Measurements from ENCODE around the gene SERINC2. TPM values are rescaled to one million over a fixed set of nuclear protein-coding genes. Genes with fewer than 3 reads are reported as not detected.
A peak's percentile ranks its signal among the peaks of the same experiment; 100 is the strongest.

Gene SERINC2
- total and polyA plus RNA-seq, 2 of the 4 experiments (the other 2 are of a cell fraction): 2.0 to 59.5 TPM

DNA sequence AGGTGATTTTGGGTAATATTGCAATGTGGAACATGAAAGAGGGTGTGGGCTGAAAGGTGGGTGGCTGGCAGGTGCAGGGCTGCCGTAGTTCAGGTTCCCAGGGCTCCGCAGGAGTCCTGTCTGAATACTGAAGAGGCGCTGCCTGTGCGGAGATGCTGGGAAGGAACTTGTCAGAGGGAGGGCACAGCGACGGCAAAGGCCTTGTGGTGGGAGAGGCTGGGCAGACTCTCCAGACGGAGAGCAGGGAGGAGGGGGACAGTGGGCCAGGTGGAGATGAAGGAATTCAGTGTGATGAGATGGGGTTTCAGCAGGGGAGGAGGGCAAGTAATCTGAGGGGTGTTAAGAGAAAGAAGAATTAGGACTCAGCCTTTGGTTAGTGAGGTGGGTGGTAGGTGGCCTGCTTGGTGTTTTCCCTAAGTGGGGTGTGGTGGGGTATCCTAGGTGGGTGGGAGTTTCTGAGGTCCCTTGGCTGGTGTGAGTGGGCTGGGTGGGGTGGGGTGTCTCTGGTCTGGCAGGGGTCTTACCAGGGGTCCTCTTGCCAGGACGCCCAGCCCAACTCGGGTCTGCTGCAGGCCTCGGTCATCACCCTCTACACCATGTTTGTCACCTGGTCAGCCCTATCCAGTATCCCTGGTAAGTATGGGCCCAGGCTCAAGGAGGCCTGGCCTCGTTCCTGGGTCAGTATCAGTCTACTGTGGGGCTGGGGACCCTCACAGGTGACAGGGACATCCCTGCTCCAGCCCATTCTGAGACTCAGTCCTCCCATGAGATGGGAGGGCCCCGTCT is 15.6 kb downstream of the SERINC2 start:
- Histone ChIP-seq H3K14ac (replicated peaks; ENCODE audit: low read depth, low read length) (no peak overlapping the region), H3K9me1 (ENCODE audit: insufficient read depth, low read length) (peaks cover 9% of the 10 kb centered on the region), H2AK5ac (ENCODE audit: low read depth, low read length) (no peak overlapping the region), H4K8ac (ENCODE audit: low read depth in 2 of 2, low read length in 2 of 2) (no peak overlapping the region), H3K56ac (ENCODE audit: extremely low read depth, insufficient read depth, low read length) (no peak overlapping the region), H3K4me1 (ENCODE audit: control insufficient read depth, insufficient read depth, low read length) (no peaks in the 10 kb centered on the region), H3K79me1 (ENCODE audit: low read depth in 1 of 2, low read length in 2 of 2) (peaks cover 0 to 22% of the 10 kb centered on the region in 2 experiments; a peak in 1 of 4 replicates), H3K4me2 (ENCODE audit: low read depth, low read length) (no peak overlapping the region), H4K20me1 (ENCODE audit: insufficient read depth, low read length) (peaks cover 16% of the 10 kb centered on the region), H2AFZ (replicated peaks; ENCODE audit: low read length, poor library complexity) (no peak overlapping the region), H2BK5ac (ENCODE audit: low read depth, low read length, poor library complexity, severe bottlenecking) (no peak overlapping the region), H3K23ac (ENCODE audit: low read depth, low read length) (no peak overlapping the region), H2BK15ac (ENCODE audit: low read depth, low read length) (no peak overlapping the region), H2BK120ac (ENCODE audit: low read depth, low read length) (no peak overlapping the region), H3K4me3 (ENCODE audit: insufficient read depth, low read depth, low read length) (no peak overlapping the region), H3K36me3 (ENCODE audit: control insufficient read depth, insufficient read depth, low read length) (peaks cover 43% of the 10 kb centered on the region), H3K18ac (ENCODE audit: low read depth, low read length) (no peak overlapping the region), H4K91ac (ENCODE audit: insufficient read depth, low read depth, low read length) (no peak overlapping the region), H2AK9ac (replicated peaks; ENCODE audit: low read depth, low read length, poor library complexity) (peak overlapping the region; percentile 50), H3K27ac (ENCODE audit: insufficient read depth, low read length) (no peak overlapping the region), H3K9ac (ENCODE audit: low read depth, low read length) (no peak overlapping the region), H3K9me3 (ENCODE audit: control insufficient read depth, insufficient read depth, low read length) (no peaks in the 10 kb centered on the region), H4K5ac (ENCODE audit: low read depth, low read length) (no peak overlapping the region), H3K27me3 (ENCODE audit: control insufficient read depth, insufficient read depth, low read length) (no peaks in the 10 kb centered on the region), H3K4ac (ENCODE audit: low read depth, low read length) (no peak overlapping the region), H2BK20ac (ENCODE audit: low read depth, low read length) (no peak overlapping the region)
- DNase-seq (no peak), ATAC-seq (ENCODE audit: low read depth) (no peak)
- WGBS, 2 experiments (ENCODE audit: extremely low coverage in 2 of 2, insufficient read length in 1 of 2): 100% methylated on average over 6 of the region's 12 CpGs; no CpG with 5 or more reads in 1 of the 2 experiments
- dilution Hi-C loops (cut with HindIII; ENCODE audit: low sequenced_read_pairs, unreplicated experiment) (no loop called here), intact Hi-C loops (cut with micrococcal nuclease) (no loop called here), in situ Hi-C loops (cut with MboI; ENCODE audit: low sequenced_read_pairs) (loop anchor here (10.0 kb wide), 1 partner anchor 244 kb away; no protein-coding TSS in a partner anchor)
- ChIA-PET POLR2A (ENCODE audit: unreplicated experiment) (no interaction called here), CTCF (interaction anchor here (0.9 kb wide), 1 partner anchor 121 kb away, joined by 3 read pairs; no protein-coding TSS in a partner anchor)
- BruUV-seq (replicated peaks): no TSS peak
- TF ChIP-seq MAFK (IDR thresholded peaks at IDR 0.05; ENCODE audit: low read depth, low read length): no peak
- no peak for TF ChIP-seq ELK1 (IDR thresholded peaks at IDR 0.05; ENCODE audit: borderline replicate concordance, low read depth, low read length)
- no peak for TF ChIP-seq CHD1 (IDR thresholded peaks at IDR 0.05; ENCODE audit: low read depth, low read length)
- no peak for TF ChIP-seq RFX5 (IDR thresholded peaks at IDR 0.05; ENCODE audit: low read depth, low read length)
- TF ChIP-seq, protein P1, sequence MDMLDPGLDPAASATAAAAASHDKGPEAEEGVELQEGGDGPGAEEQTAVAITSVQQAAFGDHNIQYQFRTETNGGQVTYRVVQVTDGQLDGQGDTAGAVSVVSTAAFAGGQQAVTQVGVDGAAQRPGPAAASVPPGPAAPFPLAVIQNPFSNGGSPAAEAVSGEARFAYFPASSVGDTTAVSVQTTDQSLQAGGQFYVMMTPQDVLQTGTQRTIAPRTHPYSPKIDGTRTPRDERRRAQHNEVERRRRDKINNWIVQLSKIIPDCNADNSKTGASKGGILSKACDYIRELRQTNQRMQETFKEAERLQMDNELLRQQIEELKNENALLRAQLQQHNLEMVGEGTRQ (IDR thresholded peaks at IDR 0.05; ENCODE audit: low read depth, low read length): no peak
- TF ChIP-seq RAD21 (IDR thresholded peaks at IDR 0.05; ENCODE audit: low read length): no peak
- TF ChIP-seq MXI1 (IDR thresholded peaks at IDR 0.05; ENCODE audit: borderline replicate concordance, low read depth, low read length): no peak
- TF ChIP-seq BHLHE40 (IDR thresholded peaks at IDR 0.05; ENCODE audit: low read depth, low read length): no peak
- TF ChIP-seq CEBPB (IDR thresholded peaks at IDR 0.05; ENCODE audit: low read depth, low read length): no peak
- no peak for TF ChIP-seq CTCF (conservative IDR thresholded peaks at IDR 0.05; ENCODE audit: low read depth, low read length)
- TF ChIP-seq FOS (IDR thresholded peaks at IDR 0.05; ENCODE audit: low read depth, low read length): no peak
- no peak for TF ChIP-seq NFE2L2 (IDR thresholded peaks at IDR 0.05; ENCODE audit: low read depth, low read length)
- TF ChIP-seq POLR2A (IDR thresholded peaks at IDR 0.05; ENCODE audit: low read depth, low read length): no peak
- no peak for TF ChIP-seq SMC3 (IDR thresholded peaks at IDR 0.05; ENCODE audit: low read depth, low read length)
- no peak for TF ChIP-seq RCOR1 (IDR thresholded peaks at IDR 0.05; ENCODE audit: insufficient replicate concordance, low read length)

All from IMR-90 (cell line).